GM18858 (cell line): ENCODE data around the gene RPS29.
"Not testable (repeated sequence)": the region's sequence is repeated elsewhere in the genome, so short reads cannot be mapped to it uniquely, and the experiment has no call there.

Experiments
- ATAC-seq: cut with Tn5 transposase; IDR thresholded peaks from one replicate; pipeline ENCODE4 v1.9.1; 2021; ENCODE audit not compliant: unreplicated experiment

The RPS29 gene

DNA sequence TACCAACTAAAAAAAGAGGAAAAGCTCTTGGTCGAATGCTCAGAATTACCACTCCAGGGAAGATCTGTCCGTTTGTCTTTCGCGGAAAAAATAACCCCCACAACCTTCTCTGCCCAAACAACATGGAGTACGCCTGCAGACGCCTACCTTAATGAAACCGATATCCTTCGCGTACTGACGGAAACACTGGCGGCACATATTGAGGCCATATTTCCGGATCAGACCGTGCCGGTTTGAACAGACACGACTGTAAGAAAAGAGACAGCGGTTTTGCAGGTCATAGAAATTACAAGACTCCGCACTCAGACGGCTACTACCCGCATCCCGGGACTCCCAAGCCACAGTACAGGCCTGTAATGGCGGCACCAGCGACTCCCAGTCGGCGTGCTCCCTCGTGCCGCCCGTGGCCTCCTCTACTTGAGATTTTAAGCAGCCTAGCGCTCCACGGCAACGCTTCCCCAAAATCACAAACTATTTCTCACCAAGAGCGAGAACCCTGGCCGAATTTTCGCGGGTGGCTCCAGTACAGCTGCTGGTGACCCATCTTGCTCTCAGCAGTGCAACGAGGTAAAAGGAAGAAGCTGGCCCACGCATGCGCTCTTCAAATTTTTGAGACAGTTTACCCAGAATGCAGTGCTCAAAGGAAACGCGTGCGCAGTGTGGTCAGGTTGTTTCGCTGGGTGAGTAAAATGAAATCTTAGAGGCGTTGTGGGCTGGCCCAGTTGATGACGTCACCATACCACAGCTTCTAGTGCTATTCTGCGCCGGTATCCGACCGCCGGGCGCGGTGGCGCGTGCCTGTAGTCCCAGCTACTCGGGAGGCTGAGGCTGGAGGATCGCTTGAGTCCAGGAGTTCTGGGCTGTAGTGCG, at the start of gene RPS29:
RPS29 (minus strand) TSS at position 578 of the 870 bp plus-strand sequence; CDS start at position 544, 34 bp downstream.
- peak; percentile 84 for ATAC-seq

DNA sequence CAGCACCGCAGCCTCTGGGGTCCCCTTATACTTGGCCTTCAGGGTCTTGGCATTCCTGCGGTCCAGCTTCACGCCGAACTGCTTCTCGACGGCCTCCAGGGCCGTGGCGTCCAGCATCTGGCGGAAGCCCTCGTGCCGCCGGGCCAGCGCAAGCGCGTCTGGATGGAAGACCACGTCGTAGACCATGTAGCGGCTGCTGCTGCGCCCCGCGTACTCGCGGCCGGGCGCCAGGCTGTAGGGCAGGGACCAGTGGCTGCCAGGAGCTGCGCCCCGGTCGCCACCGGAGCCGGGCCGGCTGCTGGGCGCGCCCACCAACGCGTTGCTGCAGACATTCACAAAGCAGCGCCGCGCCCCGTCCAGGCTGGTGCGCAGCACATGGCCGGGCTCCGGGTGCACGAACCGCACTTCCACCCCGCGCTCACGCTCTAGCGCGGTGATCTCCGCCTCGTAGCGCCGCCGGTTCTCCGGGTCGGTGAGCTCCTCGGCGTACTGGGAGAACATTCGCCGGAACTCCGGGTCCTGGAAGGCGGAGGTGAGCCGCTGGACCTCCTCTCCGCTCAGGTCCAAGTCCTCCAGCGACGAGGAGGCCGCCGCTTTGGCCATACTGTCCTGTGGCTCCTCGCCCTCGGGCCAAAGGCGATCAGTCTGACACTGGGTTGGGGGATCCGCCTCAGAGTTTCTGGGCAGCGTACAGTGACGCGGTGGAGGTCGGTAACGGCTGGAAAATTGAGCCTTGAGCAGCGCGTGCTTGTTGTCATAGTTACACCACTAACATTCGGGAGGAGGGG, 48.6 kb upstream of the RPS29 start, which contains the start of gene DNAAF2:
DNAAF2 (minus strand) TSS at position 698 of the 788 bp plus-strand sequence; CDS start at position 603, 95 bp downstream.
- peak; percentile 23 for ATAC-seq

DNA sequence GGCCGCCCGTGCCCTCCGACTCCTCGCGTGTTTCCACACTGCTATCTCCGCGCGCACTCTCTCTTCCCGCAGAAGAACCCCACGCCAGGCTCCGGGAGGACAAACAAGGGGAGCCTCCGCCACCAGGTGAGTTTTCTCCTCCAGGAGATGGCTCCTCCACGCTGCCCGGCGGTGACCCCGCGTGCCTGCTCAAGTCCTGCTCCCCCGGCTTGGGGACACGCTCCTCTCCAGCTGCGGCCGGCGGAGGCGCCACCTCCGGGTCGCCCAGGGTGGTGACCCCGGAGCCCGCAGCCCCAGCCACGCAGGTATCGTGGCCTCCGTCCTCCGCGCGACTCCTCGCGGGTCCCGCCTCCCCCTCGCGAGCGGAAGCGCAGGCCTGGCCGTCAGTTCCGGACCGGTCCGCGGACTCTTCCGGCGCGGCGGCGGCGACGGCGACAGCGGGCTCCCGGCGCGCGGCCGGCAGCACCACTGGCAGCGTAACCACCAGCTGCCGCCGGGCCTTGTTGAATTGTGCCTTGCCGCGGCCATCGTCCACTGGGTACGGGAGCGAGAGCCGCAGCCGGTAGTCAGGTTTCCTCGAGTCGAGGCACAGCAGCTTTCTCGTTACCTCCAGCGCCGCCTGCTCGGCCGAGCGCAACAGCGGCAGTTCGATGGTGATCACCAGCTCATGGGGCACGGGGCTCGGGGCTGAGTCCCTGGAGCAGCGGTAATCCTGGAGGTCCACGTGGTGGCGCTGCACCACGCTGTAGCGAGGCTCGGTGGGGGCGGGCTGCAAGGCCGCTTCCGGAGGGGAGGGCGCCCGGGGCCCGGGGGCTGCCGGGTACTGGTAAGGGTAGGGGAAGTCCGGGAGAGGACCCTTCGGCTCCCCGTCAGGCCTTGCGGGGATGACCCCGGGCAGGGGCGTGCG, 47.7 kb upstream of the RPS29 start:
- peak; percentile 64 for ATAC-seq

DNA sequence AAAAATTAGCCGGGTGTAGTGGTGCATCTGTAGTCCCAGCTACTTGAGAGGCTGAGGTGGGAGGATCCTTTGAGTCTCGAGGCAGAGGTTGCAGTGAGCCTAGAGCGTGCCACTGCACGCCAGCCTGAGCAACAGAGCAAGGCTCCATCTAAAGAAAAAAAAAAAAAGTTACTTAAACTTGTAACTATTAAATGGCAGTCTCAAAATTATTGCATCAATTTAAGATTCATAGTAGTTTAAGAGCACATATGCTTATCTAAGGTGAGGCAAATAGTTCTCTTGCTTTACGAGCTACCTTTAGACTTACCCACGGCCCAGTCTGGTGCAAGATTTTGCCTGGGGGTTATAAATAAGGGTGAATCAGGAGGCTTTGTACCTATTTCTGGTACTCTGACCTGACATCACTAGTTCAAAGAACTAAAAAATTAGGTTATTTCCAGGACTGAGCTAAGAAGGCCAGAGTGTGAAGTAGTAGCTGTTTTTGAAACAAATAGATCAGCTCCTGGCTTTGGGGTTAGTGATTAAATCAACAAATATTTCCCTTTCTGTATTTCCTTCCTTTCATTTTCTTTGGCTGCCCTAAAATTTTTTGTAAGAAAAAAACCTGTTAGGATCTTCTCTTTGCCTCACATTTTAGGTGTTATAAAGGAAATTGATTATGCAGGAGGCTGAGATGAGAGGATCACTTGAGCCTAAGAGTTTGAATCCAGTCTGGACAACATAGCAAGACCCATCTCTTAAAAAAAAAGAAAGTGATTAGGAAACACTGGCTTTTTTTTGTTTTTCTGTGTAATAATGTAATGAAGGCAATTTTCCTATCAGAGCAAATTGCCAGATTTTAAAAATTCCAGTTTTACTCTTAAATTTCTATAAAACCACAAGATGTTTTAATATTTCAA, 38.0 kb upstream of the RPS29 start:
- no peak for ATAC-seq

DNA sequence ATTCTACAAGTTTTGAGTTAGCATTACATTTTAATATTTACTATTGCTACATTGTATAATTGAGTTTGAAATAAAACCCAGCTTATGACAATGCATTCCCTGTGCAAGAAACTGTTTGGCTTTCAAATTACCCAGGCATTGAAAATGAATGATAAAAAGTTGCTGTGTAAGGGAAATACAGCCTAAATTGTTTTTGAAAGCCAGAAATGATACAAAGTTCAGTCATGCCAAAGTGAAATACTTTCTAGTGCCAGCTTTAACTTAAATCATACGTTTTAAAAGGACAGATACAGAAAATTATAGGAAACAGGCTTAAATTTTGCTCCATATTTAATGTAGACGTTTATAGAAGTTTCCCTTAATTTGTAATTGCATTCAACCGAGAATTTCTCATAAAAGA, 37.2 kb upstream of the RPS29 start:
- ATAC-seq, result no peak

DNA sequence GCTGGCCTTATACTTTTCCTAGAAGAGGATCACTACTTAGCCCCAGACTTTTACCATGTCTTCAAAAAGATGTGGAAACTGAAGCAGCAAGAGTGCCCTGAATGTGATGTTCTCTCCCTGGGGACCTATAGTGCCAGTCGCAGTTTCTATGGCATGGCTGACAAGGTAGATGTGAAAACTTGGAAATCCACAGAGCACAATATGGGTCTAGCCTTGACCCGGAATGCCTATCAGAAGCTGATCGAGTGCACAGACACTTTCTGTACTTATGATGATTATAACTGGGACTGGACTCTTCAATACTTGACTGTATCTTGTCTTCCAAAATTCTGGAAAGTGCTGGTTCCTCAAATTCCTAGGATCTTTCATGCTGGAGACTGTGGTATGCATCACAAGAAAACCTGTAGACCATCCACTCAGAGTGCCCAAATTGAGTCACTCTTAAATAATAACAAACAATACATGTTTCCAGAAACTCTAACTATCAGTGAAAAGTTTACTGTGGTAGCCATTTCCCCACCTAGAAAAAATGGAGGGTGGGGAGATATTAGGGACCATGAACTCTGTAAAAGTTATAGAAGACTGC, 35.9 kb upstream of the RPS29 start:
- ATAC-seq, result no peak

DNA sequence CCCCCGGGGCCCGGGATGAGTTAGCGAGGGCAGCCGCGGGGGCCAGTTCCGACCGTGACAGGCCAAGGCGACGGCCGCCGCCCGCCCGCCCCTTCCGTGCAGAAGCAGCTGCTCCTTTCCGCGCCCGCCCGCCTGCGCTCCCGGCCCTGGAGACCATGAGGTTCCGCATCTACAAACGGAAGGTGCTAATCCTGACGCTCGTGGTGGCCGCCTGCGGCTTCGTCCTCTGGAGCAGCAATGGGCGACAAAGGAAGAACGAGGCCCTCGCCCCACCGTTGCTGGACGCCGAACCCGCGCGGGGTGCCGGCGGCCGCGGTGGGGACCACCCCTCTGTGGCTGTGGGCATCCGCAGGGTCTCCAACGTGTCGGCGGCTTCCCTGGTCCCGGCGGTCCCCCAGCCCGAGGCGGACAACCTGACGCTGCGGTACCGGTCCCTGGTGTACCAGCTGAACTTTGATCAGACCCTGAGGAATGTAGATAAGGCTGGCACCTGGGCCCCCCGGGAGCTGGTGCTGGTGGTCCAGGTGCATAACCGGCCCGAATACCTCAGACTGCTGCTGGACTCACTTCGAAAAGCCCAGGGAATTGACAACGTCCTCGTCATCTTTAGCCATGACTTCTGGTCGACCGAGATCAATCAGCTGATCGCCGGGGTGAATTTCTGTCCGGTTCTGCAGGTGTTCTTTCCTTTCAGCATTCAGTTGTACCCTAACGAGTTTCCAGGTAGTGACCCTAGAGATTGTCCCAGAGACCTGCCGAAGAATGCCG, 35.1 kb upstream of the RPS29 start:
- ATAC-seq, result peak; percentile 7

DNA sequence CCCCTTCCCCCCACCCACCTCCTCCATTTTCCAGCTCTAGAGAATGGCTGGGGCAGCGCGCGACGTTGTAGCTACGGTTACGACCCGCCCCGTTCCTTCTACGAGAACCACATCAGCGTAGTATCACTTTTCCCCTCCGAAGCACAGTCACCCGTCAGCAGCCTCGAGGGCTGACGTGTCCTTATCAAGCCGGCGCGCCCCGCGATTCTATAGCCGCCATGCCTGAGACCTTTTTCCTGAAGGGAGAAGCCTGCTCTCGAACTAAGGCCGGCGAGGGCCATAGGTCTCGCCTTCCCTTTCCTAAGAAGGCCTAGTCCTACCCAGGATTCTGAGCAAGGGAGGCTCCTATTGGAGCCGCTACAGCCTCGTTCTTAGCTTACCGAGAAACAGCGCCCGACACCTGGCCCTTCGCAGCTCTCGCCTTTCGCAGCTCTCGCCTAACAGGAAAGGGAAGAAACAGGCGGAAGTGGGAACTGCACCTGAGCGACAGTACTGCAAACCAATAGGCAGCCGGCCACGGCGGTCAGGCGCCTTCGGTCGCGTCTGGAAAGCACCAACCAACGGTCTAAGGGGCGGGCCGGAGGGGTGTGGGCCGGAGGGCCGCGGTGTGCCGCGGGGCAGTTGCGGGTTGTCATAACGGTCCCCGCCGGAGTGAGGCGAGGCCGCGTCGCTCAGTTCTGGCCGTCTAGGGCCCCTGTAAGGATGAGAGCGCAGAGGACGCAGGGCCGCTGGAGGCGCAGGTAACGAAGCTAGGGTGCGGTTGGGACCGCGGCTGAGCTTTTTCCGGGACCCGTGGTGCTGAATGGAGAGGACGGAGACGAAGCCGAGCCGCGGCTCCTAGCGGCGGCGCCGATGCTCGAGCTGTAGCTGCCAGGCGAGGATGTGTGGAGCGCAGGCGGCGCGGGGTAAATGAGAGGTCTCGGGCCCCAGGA, 34.3 kb upstream of the RPS29 start, which contains the start of the genes MGAT2 and RPL36AL:
MGAT2 (plus strand) TSS at position 618 of the 932 bp plus-strand sequence. CDS start 470 bp downstream, outside the sequence.
RPL36AL (minus strand) TSS at position 445 of the 932 bp plus-strand sequence. CDS start 1,522 bp downstream, outside the sequence.
- ATAC-seq, result peak; percentile 88

DNA sequence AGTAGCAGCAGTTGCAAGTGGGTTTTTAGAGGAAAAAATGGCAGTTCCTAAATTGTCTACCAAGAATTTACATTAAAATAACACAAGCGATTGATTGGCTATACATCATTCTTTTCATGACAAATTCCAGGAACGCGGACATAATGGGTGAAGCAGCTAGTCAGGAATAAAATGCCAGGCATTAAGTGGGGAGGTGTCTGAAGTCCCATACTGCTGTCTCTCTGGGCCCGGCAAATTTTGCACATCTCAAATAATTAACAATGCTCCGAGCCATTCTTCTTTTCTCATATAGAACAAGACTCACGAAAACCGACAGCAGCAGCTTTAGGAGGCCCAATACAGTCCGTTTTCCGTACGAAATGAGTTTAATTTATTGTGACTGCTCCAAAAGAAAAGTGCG, 33.5 kb upstream of the RPS29 start:
- ATAC-seq, result no peak

DNA sequence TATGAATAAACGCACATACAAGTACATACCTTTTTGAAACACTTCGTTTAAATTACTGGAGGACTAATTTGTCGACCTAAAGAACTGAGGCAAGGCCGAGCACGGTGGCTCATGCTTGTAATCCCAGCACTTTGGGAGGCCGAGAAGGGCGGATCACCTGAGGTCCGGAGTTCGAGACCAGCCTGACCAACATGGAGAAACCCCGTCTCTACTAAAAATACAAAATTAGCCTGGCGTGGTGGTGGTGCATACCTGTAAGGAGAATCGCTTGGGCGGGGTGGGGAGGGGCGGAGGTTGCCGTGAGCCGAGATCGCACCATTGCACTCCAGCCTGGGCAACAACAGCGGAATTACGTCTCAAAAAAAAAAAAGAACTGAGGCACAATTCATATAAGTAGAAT, 33.1 kb upstream of the RPS29 start:
- ATAC-seq, result not testable (repeated sequence)

DNA sequence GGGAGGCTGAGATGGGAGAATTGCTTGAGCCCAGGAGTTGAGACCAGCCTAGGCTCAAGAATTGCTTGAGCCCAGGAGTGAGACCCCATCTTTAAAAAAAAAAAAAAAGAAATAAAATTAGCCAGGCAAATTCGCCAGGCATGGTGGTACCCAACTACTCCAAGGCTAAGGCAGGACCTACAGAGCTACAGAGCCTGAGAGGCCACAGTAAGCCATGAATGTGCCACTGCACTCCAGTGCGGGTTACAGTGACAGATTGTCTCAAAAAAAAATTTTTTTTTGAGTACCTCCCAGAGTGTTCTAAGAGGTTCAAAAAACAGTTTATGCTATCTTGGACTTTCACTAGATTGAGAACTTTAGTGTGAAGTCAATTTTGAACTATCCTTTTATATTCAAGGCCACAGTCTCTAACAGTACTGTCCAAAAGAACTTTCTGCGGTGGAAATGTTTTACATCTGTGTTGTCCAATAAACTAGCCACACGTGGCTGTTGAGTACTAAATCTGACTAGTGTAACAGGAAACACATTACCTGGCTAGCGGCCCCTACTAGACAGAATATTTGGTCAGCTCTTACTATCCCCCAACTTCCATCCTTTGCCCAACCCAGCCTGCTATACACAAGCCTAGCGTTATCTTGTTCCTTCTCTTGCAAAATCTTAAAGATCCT, 31.8 kb upstream of the RPS29 start:
- ATAC-seq, result no peak

DNA sequence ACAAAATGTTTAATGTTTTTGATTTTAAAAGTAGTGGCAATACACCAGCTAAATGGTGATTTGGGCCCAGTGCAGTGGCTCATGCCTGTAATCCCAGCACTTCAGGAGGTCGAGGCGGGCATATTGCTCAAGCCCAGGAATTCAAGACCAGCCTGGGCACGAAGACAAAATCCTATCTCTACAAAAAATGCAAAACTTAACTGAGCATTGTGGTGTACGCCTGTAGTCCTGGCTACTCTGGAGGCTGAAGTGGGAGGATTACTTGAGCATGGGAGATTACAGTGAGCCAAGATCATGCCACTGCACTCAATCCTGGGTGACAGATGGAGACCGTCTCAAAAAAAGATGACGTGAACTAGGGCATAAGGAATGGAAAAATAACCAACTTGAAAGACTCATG, 29.6 kb upstream of the RPS29 start:
- no peak for ATAC-seq

DNA sequence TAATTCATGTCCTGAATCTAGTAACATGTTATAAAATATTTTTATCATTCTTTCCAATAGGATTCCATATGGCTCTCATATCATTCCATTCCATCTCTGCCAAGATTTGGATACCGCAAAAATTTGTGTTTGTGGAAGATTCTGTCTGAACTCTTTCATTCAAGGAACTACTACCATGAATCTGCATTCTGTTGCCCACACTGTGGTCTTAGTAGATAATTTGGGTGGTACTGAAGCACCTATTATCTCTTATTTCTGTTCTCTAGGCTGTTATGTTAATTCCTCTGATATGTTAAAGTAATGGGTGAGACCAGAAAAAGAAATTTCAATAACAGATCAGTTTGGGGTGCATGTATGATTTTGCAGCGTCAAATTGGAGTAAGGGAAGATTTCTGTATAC, 28.0 kb upstream of the RPS29 start:
- no peak for ATAC-seq

DNA sequence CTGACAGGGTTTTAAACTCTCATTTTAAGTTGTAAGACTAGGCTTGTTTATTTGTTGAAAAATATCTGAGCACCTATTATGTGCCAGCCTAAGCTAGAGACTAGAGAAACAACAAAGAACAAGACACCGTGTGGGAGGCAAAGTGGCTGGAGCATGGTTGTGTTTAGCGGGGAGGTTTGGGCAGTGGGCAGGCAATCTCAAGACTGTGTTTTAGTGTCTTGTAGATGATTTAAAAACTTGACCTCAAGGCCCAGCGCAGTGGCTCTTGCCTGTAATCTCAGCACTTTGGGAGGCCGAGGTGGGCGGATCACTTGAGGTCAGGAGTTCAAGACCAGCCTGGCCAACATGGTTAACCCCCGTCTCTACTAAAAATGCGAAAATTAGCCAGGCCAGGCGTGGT, 26.5 kb upstream of the RPS29 start:
- no peak for ATAC-seq

DNA sequence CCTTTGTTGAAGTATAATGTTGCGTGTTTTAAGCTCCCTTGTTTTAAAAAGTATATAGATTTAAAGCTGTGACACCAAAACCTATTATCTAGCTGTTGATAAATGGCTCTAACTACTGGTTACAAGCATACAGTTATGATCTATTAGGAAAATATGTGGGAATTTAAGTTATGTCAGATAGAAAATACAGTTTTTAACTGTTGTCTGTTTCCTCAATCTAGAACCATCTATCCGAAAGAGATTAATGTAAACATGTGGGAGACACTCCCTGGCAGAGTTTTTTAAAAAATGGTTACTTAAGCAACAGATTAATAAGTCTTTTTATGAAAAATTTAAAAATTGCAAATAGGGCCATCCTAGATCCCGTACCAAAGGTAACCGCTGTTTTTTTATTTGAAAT, 26.1 kb upstream of the RPS29 start:
- ATAC-seq, result no peak

DNA sequence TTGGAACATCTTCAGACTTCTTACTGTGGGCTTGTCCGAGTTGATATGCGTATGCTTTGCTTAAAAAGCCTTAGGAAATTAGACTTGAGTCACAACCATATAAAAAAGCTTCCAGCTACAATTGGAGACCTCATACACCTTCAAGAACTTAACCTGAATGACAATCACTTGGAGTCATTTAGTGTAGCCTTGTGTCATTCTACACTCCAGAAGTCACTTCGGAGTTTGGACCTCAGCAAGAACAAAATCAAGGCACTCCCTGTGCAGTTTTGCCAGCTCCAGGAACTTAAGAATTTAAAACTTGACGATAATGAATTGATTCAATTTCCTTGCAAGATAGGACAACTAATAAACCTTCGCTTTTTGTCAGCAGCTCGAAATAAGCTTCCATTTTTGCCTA, 21.4 kb upstream of the RPS29 start:
- no peak for ATAC-seq
